NCI-H1092 (cell line): ENCODE results near the gene ABCC1.
A peak's percentile ranks its signal among the peaks of the same experiment; 100 is the strongest.
"Not testable (repeated sequence)": the region's sequence is repeated elsewhere in the genome, so short reads cannot be mapped to it uniquely, and the experiment has no call there.

Experiments used
- DNase-seq: peaks from one replicate; lab custom pipeline; 2025; lab: John Stamatoyannopoulos, UW

The ABCC1 gene

DNA sequence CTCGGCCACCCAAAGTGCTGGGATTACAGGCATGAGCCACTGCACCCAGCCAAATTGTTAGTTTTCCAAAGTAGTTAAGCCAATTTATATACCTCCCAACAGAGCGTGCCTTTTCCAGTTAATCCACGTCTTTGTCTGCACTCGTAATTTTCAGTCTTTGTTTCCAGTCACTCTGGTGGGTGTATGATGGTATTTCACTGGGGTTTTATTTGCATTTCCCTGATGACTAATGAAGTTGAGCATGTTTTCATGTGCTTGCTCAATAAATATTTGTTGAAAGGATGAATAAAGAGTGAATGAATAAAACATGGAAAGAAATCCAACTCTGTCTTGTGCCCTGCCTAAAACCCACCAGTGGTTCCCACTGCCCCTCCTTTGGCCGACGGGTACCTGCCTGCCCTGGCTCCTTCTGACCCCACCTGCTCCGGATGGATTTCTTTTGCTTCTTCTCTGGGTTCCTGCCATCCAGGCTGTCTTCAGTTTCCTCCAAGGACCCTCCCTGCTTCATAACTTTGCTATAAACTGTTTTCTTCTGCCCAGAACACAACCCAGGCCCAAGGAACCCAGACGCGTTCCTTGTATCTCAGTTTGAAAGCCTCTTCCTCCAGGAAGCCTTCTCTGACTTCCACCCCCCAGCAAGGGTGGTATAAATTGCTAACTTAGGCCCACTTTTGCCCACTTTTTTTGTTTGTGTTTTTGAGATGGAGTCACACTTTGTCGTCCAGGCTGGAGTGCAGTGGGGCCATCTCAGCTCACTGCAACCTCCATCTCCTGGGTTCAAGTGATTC lies 3.0 kb upstream of the ABCC1 start:
- DNase-seq: no peak

DNA sequence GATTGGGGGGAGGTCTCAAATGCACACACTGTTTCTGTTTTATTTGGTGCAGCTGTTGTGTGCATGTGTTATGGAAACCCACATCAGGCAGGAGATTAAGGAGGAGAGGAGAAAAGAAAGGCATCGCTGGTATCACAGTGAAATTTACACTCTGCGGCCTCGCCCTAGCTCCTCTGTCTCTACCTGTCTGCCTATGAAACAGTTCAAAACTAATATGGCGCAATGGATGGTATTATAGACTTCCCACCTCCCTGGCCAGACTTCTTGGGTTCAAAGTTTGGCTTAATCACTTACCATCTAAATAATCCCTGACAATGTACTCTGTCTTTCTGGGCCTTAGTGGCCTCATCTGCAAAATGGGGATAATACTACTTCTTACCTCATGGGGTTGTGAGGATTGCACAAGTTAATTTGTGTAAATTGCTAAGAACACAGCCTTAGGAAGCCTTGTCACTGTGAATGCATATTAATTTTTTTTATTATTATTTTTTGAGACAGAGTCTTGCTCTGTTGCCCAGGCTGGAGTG lies 1.4 kb upstream of the ABCC1 start:
- DNase-seq: no peak

DNA sequence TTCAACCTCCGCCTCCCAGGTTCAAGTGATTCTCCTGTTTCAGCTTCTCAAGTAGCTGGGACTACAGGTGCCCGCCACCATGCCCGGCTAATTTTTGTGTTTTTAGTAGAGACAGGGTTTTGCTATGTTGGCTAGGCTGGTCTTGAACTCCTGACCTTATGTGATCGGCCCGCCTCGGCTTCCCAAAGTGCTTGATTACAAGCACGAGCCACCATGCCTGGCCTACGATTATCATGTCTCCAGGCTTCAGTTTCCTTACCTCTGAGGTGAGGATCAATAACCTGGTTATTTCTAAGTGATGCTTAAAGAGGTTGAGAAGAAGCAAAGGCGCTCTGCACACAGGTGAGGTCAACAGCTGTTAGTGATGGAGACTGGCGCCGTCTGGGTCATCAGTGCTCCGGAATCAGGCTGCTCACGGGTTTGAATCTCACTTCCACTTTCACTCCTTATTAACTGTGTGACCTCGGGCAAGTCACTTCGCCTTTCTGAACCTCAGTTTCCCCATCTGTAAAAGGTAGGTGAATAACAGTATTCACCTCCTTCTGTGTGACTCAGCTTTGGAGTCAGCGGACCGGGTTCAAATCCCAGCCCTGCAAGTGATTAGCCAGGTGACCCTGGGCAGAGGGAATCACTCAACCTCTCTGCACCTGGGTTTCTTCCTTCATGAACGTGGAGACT lies 745 bp upstream of the ABCC1 start:
- no peak for DNase-seq

DNA sequence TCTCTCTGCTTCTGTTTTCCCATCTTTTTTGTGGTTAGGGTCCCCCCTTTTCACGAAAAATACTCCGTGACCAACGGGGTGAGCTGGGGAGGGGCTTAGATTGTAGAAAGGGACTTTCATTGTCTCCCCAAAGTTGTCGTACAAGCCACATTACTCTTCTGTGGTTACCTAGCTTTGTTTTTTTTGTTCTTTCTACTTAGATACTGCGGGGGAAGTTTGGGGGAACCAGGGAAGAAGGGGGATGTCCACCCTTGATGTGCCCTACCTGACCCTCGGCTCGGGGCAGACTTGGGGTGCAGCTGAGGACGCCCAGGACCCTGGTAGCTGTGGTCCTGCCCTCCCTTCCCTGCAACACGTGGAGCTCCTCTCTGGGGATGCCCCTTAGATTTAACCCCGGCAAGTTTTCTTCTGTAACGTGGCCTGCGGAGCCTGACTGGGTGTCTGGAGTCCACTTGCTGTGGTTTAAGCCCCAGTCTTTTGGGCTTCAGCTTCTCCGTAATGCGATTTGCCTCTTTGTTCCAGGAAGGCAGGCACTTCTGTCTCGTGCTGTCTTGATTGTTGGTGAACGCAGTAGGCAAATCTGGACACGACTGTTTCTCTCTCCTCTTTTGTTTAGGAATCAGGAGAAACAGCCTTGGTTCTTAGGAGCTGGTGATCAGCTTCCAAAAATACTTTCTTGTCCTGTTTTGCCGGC lies 892 bp downstream of the ABCC1 start:
- DNase-seq: peak; percentile 10

DNA sequence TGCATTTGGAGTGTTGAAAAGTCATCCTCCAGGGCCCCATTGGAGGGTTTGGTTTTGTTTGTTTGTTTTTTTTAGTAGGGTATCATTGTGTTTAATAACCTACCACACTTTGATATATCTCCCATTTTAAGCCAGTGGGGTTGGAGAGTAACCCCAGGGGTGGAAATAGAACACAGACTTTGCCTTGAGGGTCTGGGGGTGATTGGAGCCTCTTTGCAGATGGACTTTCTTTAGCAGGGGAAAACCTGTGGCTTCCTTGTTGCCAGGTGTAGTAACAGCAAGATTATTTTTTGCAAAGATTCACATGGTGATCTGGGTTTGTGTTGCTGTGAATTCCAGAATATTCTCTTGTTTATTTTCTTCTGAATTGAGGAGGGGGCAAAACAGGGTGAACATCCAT lies 1.5 kb downstream of the ABCC1 start:
- no peak for DNase-seq

DNA sequence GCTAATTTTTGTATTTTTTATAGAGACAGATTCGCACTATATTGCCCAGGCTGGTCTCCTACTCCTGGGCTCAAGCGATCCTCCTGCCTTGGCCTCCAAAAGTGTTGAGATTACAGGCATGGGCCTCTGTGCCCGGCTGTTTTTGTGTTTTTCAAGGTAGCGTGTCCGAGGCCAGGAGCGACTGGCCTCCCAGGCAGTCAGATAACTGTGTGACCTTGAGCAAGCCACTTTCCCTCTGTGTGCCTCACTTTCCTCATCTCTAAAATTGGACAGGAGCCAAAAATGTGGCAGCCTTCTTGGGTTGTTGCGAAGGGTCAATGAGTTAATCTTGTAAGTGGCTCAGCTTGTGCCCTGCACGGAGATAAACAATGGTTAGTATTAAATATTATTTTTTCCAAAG lies 2.4 kb downstream of the ABCC1 start:
- DNase-seq: no peak

DNA sequence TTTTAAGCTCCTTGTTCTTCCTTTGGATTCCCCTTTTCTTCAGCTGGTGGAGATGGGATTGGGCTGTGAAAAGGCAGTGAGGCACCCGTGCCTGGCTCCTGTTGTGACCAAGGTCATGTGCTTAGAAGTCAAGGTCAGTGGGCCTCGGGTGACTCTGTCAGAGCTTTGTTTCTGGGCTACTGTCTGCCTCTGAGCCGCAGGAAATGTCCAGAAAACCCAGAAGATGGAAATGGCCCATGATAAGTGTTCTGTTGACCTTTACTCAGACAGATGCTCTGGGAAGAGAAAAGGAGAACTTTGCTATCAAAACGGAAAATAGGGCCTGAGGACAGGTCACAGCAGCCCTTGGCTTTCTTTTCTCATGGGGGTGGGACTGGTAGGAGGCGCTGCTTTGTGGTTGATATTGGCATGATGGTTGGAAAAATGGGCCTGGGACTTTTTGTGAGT lies 2.9 kb downstream of the ABCC1 start:
- no peak for DNase-seq

DNA sequence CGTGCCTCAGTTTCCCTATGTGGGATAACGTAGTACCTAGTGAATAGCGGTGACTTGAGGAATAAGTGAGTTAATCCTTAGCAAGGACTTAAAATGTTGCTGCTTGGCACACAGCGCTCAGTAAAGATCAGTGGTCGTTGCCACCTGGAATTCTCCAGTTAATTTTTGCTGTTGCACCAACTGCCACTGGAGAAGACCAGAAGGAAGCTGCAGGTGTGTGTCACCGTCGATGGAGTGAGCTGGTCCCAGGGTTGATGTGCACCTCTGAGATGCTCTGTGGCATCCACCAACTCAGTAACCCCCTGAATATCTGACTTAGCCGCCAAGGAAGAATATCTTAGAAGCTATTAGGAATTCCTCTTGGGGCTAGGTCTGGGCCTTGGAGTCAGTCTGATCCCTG lies 4.1 kb downstream of the ABCC1 start:
- no peak for DNase-seq

DNA sequence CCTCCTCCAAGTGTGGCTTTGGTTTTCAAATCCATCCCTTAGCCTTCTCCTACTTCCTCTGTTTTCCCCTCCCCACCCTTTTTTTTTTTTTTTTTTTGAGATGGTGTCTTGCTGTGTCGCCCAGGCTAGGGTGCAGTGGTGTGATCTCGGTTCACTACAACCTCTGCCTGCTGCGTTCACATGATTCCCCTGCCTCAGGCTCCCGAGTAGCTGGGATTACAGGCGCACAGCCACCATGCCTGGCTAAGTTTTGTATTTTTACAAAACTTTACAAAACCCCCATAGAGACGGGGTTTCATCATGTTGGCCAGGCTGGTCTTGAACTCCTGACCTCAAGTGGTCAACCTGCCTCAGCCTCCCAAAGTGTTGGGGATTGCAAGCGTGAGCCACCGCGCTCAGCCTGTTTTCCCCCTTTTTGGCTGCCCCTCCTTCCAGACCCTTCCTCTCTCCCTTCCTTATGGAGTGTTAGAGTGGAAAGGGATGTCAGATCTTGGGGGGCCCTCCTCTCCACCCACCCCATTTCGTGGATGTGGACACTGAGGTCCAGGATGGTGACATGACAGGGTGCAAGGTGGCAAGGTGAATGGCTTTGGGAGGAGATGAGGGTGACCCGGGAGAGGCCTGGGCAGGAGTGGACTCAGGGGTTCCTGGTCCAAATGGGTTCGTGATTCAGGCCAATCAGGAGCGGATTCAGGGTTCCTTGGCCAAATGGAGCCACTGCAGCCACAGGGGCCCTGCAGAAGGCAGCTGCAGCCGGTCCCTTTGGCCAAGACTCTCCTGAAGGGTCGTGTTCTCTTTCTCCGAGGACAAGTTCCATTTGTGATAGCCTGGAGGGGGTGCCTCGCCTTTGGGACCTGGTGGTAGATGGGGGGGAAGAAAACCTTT lies 4.8 kb downstream of the ABCC1 start:
- DNase-seq: no peak

DNA sequence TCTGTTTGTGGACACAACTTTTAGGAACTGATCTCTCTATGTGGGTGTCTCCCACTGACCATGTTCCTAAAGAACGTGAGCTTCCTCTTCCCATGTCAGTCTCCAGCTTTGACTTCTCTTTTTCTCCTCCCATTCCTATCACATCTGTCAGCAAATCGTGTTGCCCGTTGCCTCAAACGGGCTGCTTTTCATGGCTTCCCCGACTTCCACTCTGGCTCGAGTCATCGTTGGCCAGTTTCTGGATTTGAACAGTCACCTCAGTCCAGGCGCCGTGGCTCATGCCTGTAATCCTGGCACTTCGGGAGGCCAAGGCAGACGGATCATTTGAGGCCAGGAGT lies 5.4 kb downstream of the ABCC1 start:
- DNase-seq: no peak

DNA sequence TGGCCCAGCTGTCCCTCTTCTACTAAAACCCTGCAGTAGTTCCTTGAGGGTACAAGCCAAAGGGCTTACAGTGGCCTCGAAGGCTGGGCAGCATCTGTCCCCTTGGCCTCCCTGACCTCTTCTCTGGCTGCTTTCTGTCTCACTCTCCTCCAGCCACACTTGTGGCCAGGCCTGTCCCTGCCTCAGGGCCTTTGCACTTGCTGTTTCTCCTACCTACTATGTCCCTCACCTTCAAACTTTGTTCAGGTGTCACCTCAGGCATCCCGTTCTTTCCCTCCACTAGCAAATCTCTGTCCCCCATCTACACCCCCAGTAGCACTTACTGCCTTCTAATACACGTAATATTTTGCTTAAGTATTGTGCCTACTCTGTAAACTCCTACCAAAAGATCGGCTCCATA lies 6.0 kb downstream of the ABCC1 start:
- no peak for DNase-seq

DNA sequence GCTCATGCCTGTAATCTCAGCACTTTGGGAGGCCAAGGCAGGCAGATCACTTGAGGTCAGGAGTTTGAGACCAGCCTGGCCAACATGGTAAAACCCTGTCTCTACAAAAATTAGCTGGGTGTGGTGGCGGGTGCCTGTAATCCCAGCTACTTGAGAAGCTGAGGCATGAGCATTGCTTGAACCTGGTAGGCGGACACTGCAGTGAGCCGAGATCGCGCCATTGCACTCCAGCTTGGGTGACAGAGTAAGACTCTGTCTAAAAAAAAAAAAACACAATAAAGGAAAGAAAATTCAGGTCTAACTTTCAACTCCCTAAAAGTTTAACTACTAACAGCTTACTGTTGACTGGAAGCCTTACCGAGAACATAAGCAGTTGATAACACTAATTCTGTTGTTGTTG lies 6.7 kb downstream of the ABCC1 start:
- DNase-seq: not testable (repeated sequence)

DNA sequence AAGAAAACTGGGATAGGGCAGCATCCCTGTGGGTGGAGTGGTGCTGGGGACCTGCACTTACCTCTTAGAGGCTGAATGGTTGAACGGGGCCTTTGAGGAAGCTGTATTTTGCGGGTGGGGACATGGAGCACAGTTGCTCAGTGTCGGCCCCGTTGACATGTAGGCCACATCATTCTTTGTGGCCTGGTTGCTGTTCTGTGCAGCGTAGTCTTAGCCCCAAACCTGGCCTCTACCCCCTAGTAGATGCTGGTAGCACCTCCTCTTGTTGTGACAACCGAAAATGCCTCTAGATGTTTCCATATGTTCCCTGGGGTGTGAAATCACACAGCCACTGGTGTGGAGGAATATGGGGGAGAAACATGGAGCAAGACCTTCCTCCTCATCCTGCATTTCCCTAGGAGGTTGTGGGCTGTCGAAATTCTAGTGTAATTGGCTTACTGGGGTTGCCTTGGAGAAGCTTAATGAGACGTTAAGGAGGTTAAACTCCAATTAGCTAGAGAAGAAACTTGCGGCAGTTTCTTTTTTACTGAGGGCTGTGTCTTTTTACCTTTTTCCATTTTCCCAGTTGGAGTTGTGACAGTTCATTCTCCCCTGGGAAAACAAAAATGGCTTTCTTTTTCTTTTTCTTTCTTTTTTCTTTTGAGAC lies 9.4 kb downstream of the ABCC1 start:
- DNase-seq: no peak

DNA sequence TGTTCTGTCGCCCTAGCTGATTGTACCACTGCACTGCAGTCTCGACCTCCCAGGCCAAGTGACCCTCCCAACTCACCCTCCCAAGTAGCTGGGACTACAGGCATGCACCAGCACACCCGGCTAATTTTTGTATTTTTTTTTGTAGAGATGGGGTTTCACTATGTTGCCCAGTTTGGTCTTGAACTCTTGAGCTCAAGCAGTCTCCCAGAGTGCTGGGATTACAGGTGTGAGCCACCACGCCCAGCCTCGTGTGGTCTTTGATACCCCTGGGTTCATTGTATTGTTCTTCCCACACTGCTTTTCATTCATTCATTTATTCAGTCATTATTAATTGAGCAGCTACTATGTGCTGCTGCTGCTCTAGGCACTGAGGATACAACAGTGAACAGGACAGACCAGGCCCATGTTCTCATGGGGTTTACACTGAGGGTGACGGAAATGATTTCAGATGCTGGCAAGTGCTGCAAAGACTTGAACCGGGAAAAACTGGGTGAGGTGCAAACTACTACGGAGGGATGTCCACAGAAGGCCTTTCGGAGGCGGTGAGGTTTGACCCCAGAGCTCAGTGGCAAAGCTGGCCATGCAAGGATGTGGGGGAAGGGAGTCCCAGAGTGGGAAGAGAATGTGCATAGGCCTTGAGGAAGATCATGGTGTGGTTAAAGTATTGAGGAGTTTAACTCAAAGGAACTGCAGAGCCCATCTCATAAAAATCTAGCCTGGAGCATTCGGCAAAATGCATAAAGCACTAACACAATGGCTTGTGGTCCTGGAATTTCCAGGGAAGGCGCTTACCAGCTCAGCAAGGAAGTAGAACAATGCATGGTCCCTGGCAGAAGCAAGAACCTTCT lies 10.9 kb downstream of the ABCC1 start:
- DNase-seq: no peak

DNA sequence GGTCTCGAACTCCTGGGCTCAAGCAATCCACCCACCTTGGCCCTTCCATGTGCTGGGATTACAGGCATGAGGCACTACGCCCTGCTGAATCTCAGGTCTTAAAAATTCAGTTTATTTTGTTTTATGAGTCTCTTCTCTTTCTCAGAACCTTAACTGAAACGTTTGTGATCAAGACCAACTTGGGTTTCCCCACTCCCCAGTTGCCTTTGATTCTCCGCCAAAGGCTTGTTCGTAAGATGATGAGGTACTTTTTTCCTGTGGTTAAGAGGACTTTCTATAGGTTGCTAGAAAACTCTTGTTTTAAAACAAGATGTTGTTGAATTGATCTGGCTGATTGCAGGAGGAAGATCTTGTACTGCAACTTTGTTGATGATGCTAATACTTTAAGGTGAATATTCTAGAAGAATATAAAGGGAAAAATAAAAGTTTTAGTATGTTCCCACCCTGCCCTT lies 11.7 kb downstream of the ABCC1 start:
- DNase-seq: no peak

DNA sequence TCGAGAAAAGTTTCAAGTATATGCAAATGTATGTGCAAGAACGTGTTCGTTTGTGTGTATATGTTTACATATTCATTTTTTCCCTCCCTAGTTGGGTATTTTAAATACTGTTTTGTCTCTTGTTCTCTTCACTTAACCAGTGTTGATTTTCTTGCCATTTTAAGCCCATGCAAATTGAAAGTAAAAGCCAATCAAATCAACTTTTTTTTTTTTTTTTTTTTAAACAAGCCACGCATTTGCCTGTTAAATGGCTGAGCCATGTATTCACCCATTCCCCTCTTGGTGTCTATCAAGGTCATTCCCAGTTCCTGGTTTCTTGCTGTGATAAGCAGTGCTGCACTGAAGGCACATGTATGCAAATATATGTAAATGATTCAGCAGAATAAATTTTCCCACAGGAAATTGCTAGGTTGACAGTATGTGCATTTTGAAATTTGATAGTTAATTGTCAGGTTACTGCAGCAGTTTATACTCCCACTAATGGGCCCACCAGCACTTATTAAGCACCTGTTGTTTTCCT lies 12.2 kb downstream of the ABCC1 start:
- DNase-seq: no peak

DNA sequence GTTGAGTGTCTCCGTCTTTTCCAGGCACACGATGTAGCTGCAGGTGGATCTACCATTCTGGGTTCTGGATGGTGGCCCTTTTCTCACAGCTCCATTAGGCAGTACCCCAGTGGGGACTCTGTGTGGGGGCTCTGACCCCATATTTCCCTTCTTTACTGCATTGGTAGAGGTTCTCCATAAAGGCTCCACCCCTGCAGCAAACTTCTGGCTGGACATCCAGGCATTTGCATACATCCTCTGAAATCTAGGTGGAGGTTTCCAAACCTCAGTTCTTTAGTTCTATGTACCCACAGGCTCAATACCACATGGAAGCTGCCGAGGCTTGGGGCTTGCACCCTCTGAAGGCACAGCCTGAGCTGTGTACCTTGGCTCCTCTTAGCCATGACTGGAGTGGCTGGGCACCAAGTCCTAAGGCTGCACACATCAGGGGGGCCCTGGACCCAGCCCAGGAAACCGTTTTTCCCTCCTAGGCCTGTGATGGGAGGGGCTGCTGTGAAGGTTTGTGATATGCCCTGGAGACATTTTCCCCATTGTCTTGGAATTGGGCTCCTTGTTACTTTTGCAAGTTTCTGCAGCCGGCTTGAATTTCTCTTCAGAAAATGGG lies 14.0 kb downstream of the ABCC1 start:
- no peak for DNase-seq

DNA sequence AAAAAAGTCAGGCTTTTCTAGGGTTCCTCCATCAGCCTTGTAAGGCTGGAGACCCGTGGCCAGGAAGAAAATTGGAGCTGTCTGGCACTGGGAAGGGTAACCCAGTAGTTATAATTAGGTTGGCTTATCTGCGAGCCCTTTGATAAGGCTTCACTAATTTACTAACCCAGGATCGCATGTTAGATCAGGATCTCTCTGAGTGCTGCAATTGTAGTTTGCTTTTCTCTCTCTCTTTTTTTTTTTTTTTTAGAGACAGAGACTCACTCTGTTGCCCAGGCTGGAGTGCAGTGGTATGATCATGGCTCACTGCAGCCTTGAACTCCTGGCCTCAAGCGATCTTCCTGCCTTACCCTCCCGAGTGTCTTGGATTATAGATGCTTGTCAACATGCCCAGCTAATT lies 17.0 kb downstream of the ABCC1 start:
- no peak for DNase-seq

DNA sequence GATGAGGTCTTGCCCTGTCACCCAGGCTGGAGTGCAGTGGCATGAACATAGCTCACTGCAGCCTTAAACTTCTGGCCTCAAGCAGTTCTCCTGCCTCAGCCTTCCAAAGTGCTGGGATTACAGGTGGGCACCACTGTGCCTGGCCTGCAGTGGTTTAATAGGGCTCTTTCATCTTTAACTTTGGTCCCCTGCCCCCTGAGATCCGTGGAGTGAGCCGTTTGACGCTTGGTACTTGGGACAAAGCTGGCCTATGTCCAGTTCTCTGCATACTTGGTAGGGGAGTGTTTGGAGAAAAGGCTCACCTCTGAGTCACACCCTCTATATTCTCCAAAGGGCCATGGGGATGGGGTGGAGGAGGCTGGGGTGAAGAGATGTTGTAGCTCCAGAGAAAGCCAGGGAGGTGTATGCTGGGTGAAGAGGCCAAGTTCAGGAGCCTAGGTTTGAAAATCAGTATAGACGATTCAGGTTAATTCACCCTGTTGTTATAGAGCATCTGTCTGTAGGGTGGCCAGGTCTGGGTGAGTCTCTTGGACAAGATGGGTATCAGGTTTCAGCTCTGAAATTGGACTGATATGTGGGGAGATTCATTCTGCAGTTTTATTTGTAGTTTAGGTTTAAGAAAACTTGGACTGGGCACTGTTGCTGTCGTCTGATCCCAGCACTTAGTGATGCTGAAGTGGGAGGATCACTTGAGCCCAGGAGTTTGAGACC lies 17.6 kb downstream of the ABCC1 start:
- DNase-seq: no peak
